Activated naive CD4-positive, alpha-beta T cell treated with anti-CD3 and anti-CD28 coated beads for 36 hours (primary cell): ENCODE data around the gene OPTN. TPM values are rescaled to one million over a fixed set of nuclear protein-coding genes. Genes with fewer than 3 reads are reported as not detected.
"Not testable (repeated sequence)": the region's sequence is repeated elsewhere in the genome, so short reads cannot be mapped to it uniquely, and the experiment has no call there.

ENCODE experiments used
- CTCF ChIA-PET: fragments of 350-600 bp; sonication (Branson Sonifier 250); formaldehyde crosslinking; loops from one replicate; lab custom pipeline; 2021; ENCODE audit warnings: antibody characterized with exemption; lab: Charles Lee
- DNase-seq: peaks from one replicate; pipeline ENCODE4 v3.0.0-alpha.2; 2020
- H3K27ac Mint-ChIP-seq: one replicate; pipeline ENCODE4 v1.8.0; 2021; ENCODE audit warnings: mild to moderate bottlenecking, mixed read lengths
- H3K27me3 Mint-ChIP-seq: one replicate; pipeline ENCODE4 v1.8.0; 2021; ENCODE audit warnings: low read depth, mixed read lengths
- H3K36me3 Mint-ChIP-seq: one replicate; pipeline ENCODE4 v1.8.0; 2021; ENCODE audit warnings: low read depth, mixed read lengths
- H3K4me1 Mint-ChIP-seq: one replicate; pipeline ENCODE4 v1.8.0; 2021; ENCODE audit warnings: low read depth, mixed read lengths
- H3K4me3 Mint-ChIP-seq: one replicate; pipeline ENCODE4 v1.8.0; 2021; ENCODE audit warnings: mild to moderate bottlenecking, moderate library complexity, mixed read lengths
- H3K9me3 Mint-ChIP-seq: one replicate; pipeline ENCODE4 v1.8.0; 2021; ENCODE audit warnings: mixed read lengths
- intact Hi-C: fragments of 100-400 bp; cut with micrococcal nuclease; formaldehyde crosslinking; loops from one replicate; pipeline ENCODE4 v1.15.1; 2023
- total RNA-seq, 2 experiments: library from RNA; stranded (reverse); gene quantifications; one replicate each; pipeline ENCODE4 v1.2.3, GENCODE V29; 2021

OPTN gene
- 10 to 100 TPM; 39.7 to 43.8 TPM for total RNA-seq

GRCh38 chr10:13099666-13100348 lies at the start of gene OPTN:
TSS of gene OPTN (plus strand) at chr10:13100163. CDS start at chr10:13109123, 8,960 bp downstream.
- Mint-ChIP-seq H3K9me3 (no peaks in the 10 kb centered on the region), H3K4me1 (peaks cover 26% of the 10 kb centered on the region), H3K4me3 (peak within 1 kb of the TSS; percentile 88), H3K36me3 (no peaks in the 10 kb centered on the region), H3K27me3 (no peaks in the 10 kb centered on the region), H3K27ac (peak within 1 kb of the TSS; percentile 81)
- DNase-seq: peak; percentile 89
- intact Hi-C loops: loop anchor here (1.0 to 10.0 kb wide), 11 partner anchors 8 to 885 kb away; partner anchors contain the start of genes MCM10 and SEPHS1
- CTCF ChIA-PET: interaction anchor here (0.6 to 2.6 kb wide), 9 partner anchors 11 to 885 kb away, joined by 3 to 9 read pairs (median 3); partner anchors contain the start of gene MCM10

- Mint-ChIP-seq H3K4me3 (no peak overlapping the region), H3K27me3 (no peaks in the 10 kb centered on the region), H3K9me3 (no peaks in the 10 kb centered on the region), H3K4me1 (no peaks in the 10 kb centered on the region), H3K36me3 (no peaks in the 10 kb centered on the region), H3K27ac (no peak overlapping the region)
- intact Hi-C loops: no loop called here
- CTCF ChIA-PET: no interaction called here
- DNase-seq: no peak
Measured at GRCh38 chr10:13051126-13051694, 48.8 kb upstream of the OPTN start.

GRCh38 chr10:13053208-13053607 lies 46.8 kb upstream of the OPTN start:
- intact Hi-C loops, H3K4me1 Mint-ChIP-seq, DNase-seq, H3K27ac Mint-ChIP-seq, H3K27me3 Mint-ChIP-seq, H3K4me3 Mint-ChIP-seq, H3K36me3 Mint-ChIP-seq, H3K9me3 Mint-ChIP-seq: not testable (repeated sequence)
- CTCF ChIA-PET: interaction anchor here (0.6 kb wide), 1 partner anchor 120 kb away, joined by 3 read pairs; no protein-coding TSS in a partner anchor

DNA sequence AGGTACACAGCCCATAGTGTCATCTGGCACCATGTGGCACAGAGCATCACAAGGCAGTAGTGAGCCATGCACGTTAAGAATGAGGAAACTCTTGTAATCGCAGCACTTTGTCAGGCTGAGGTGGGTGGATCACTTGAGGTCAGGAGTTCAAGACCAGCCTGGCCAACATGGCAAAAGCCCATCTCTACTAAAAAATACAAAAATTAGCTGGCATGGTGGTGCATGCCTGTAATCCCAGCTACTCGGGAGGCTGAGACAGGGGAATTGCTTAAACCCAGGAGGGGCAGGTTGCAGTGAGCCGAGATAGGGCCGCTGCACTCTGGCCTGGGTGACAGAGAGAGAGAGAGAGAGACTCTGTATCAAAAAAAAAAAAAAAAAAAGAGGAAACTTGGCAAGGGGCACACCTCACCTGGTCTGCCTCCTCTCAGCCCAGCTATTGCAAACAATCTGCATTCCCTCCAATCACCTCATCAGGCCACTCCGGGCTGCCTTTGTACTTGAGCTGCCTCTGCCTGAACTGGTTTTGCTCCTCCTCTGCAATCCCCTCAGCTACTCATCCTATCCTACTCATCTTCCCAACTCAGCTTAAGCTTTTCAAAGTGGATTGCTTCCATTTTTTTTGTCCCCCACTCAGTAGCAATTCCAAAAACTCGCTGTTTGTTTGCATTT lies 46.0 kb upstream of the OPTN start:
- no peaks in the 10 kb centered on the region for H3K4me1 Mint-ChIP-seq
- no peaks in the 10 kb centered on the region for H3K9me3 Mint-ChIP-seq
- intact Hi-C loops: no loop called here
- no peak overlapping the region for H3K4me3 Mint-ChIP-seq
- H3K36me3 Mint-ChIP-seq: no peaks in the 10 kb centered on the region
- DNase-seq: no peak
- CTCF ChIA-PET: interaction anchor here (0.6 kb wide), 1 partner anchor 121 kb away, joined by 3 read pairs; no protein-coding TSS in a partner anchor
- no peak overlapping the region for H3K27ac Mint-ChIP-seq
- no peaks in the 10 kb centered on the region for H3K27me3 Mint-ChIP-seq

DNA sequence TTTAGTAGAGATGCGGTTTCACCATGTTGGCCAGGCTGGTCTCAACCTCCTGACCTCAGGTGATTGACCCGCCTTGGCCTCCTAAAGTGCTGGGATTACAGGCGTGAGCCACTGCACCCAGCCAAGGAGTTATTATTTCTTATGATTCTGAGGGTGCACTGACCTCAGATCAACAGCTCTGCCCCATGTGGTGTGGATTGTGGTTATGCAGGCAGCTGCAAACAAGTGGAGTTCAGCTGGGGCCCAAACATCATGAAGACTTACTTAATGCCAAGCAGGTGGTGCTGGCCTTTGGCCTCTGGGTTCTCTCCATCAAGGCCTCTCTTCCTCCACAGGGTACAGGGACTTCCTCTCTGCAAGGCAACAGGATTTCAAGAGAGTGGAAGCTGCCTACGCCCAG lies 45.1 kb upstream of the OPTN start:
- Mint-ChIP-seq H3K4me3 (no peak overlapping the region), H3K27ac (no peak overlapping the region), H3K36me3 (no peaks in the 10 kb centered on the region), H3K27me3 (no peaks in the 10 kb centered on the region), H3K4me1 (no peaks in the 10 kb centered on the region), H3K9me3 (no peaks in the 10 kb centered on the region)
- no peak for DNase-seq
- CTCF ChIA-PET: no interaction called here
- intact Hi-C loops: no loop called here

- intact Hi-C loops: no loop called here
- Mint-ChIP-seq H3K36me3 (no peaks in the 10 kb centered on the region), H3K9me3 (no peaks in the 10 kb centered on the region), H3K4me3 (no peak overlapping the region), H3K27me3 (no peaks in the 10 kb centered on the region), H3K4me1 (no peaks in the 10 kb centered on the region), H3K27ac (no peak overlapping the region)
- DNase-seq: no peak
- CTCF ChIA-PET: no interaction called here
Measured at GRCh38 chr10:13056456-13057077, 43.4 kb upstream of the OPTN start.

DNA sequence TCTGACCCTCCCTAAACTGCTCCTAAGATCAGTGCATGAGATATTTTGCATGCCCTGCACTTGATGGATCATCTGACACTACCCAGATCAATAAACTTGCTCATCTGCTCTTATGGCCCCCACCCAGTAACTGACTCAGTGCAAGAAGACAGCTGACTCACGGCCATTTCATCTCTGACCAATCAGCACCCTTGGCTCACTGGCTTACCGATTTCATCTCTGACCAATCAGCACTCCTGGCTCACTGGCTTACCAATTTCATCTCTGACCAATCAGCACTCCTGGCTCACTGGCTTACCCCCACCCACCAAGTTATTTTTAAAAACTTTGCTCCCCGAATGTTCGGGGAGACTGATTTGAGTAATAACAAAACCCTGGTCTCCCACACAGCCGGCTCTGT lies 37.2 kb upstream of the OPTN start:
- peaks cover 7% of the 10 kb centered on the region for H3K27me3 Mint-ChIP-seq
- no peaks in the 10 kb centered on the region for H3K4me1 Mint-ChIP-seq
- no peak overlapping the region for H3K27ac Mint-ChIP-seq
- DNase-seq: no peak
- no peaks in the 10 kb centered on the region for H3K9me3 Mint-ChIP-seq
- intact Hi-C loops: no loop called here
- CTCF ChIA-PET: no interaction called here
- H3K36me3 Mint-ChIP-seq: no peaks in the 10 kb centered on the region
- H3K4me3 Mint-ChIP-seq: no peak overlapping the region

DNA sequence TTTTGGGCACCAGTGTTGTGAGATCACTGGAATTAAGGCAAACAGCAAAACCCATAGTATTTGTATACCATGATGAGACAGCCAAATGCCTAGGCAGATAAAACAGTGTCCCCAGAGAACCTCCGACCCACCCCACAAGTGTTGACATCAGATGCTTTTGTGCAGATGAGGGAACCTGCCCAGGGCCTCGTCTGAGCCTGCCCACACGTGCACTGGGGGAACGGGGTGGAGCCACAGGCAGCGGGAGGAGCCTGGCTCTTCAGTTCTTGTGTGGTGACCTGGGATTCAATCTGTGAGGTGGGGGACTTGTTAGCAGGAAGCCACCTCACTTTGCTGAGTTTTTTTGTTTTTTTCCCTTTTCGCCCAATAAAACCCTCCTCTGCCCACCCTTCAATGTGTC lies 33.4 kb upstream of the OPTN start:
- H3K4me3 Mint-ChIP-seq: no peak overlapping the region
- H3K4me1 Mint-ChIP-seq: no peaks in the 10 kb centered on the region
- H3K27me3 Mint-ChIP-seq: peaks cover 10% of the 10 kb centered on the region
- H3K36me3 Mint-ChIP-seq: no peaks in the 10 kb centered on the region
- CTCF ChIA-PET: interaction anchor here (1.2 kb wide), 1 partner anchor 47 kb away, joined by 3 read pairs; no protein-coding TSS in a partner anchor
- no peaks in the 10 kb centered on the region for H3K9me3 Mint-ChIP-seq
- no peak for DNase-seq
- intact Hi-C loops: no loop called here
- H3K27ac Mint-ChIP-seq: no peak overlapping the region

DNA sequence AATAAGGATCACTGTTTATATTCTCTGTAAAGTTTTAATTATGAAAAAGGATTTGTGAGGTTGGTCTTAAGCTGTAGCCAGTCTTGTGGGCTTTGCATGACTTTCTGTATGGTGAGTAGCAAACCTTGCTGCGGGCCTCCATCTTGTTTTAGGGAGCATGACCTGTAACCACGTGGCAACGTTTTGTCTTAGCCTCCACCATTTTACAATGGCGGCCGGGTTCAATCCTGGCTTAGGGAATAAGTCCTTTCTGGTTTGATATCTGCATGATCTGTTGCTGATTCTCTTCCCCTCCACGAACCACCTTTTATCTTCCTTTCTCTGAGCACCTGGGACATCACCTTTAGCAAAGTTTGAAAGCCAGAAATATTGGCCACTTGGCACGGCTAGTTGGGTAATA lies 32.5 kb upstream of the OPTN start:
- Mint-ChIP-seq H3K4me3 (no peak overlapping the region), H3K27ac (no peak overlapping the region), H3K27me3 (peaks cover 10% of the 10 kb centered on the region), H3K36me3 (no peaks in the 10 kb centered on the region), H3K9me3 (no peaks in the 10 kb centered on the region), H3K4me1 (no peaks in the 10 kb centered on the region)
- CTCF ChIA-PET: interaction anchor here (1.2 kb wide), 1 partner anchor 46 kb away, joined by 3 read pairs; no protein-coding TSS in a partner anchor
- intact Hi-C loops: no loop called here
- DNase-seq: no peak

GRCh38 chr10:13068071-13068470 lies 31.9 kb upstream of the OPTN start:
- Mint-ChIP-seq H3K27ac (no peak overlapping the region), H3K9me3 (no peaks in the 10 kb centered on the region)
- intact Hi-C loops: no loop called here

DNA sequence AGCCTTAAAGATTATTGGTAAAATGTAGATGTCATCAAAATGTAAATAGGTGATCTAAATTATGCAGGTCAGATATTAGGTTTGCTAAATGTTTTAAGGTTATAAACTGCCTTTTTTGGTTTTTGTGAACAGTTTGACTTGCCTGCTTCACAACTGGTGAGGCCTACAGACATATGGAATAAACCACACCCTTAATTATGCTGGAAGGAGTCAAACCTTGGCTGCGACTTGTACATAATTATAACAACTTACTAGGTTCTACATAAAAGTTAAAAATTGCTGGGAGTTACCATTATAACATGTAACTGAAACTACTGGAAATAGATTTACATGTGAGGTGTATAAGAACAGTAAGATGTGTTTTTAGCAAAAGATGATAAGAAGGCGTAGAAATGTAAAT lies 31.5 kb upstream of the OPTN start:
- Mint-ChIP-seq H3K4me1 (no peaks in the 10 kb centered on the region), H3K36me3 (no peaks in the 10 kb centered on the region), H3K4me3 (no peak overlapping the region), H3K9me3 (no peaks in the 10 kb centered on the region), H3K27ac (no peak overlapping the region), H3K27me3 (peaks cover 10% of the 10 kb centered on the region)
- intact Hi-C loops: no loop called here
- no peak for DNase-seq
- CTCF ChIA-PET: no interaction called here

More at GRCh38 chr10:13068071-13068470, 31.9 kb upstream of the OPTN start:
- Mint-ChIP-seq H3K36me3 (no peaks in the 10 kb centered on the region), H3K4me3 (no peak overlapping the region), H3K27me3 (peaks cover 10% of the 10 kb centered on the region), H3K4me1 (no peaks in the 10 kb centered on the region)
- no peak for DNase-seq
- CTCF ChIA-PET: no interaction called here

- CTCF ChIA-PET: interaction anchor here (0.8 kb wide), 1 partner anchor 40 kb away, joined by 4 read pairs; no protein-coding TSS in a partner anchor
- H3K9me3 Mint-ChIP-seq: peaks cover 2% of the 10 kb centered on the region
- H3K27me3 Mint-ChIP-seq: peaks cover 25% of the 10 kb centered on the region
- no peak overlapping the region for H3K4me3 Mint-ChIP-seq
- intact Hi-C loops: loop anchor here (5.0 to 10.0 kb wide), 2 partner anchors 70 to 168 kb away; partner anchors contain the start of gene CCDC3
- H3K27ac Mint-ChIP-seq: no peak overlapping the region
- no peak for DNase-seq
- no peaks in the 10 kb centered on the region for H3K36me3 Mint-ChIP-seq
- H3K4me1 Mint-ChIP-seq: no peaks in the 10 kb centered on the region
Measured at GRCh38 chr10:13072339-13072738, 27.6 kb upstream of the OPTN start.
